GM12875 (cell line): ENCODE data around the gene NWD2.

Experiments
- H3K4me3 ChIP-seq: one replicate; pipeline ENCODE4 v1.5.1; 2011; ENCODE audit warnings: low read depth, low read length, control low read depth
- TF ChIP-seq, protein P1 (sequence below): IDR thresholded peaks from 2 replicates; pipeline ENCODE4 v1.5.1; 2011; ENCODE audit warnings: low read depth, mild to moderate bottlenecking, control low read depth, inconsistent platforms, low read length, moderate library complexity, borderline replicate concordance; ENCODE audit not compliant: insufficient read depth

Gene NWD2

DNA sequence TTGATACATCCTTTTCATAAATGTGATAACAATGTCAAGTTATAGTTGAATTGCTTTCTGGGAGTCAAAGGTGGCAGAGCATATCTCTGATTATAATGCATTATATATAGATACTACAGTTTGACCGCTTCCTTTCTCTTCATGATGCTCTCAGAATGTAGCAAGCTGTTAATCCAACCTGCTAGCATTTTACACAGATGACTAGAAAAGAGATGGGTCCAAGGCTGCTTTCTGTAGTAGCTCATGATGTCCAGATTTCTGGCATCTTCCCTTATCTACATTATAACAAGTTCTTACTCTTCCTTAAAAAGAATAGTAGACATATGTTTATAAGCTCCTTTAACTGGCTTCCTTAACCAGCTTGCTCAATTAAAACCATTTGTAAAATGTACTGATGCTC lies 192.0 kb downstream of the NWD2 start:
- no peak overlapping the region for H3K4me3 ChIP-seq
- TF ChIP-seq, protein P1, sequence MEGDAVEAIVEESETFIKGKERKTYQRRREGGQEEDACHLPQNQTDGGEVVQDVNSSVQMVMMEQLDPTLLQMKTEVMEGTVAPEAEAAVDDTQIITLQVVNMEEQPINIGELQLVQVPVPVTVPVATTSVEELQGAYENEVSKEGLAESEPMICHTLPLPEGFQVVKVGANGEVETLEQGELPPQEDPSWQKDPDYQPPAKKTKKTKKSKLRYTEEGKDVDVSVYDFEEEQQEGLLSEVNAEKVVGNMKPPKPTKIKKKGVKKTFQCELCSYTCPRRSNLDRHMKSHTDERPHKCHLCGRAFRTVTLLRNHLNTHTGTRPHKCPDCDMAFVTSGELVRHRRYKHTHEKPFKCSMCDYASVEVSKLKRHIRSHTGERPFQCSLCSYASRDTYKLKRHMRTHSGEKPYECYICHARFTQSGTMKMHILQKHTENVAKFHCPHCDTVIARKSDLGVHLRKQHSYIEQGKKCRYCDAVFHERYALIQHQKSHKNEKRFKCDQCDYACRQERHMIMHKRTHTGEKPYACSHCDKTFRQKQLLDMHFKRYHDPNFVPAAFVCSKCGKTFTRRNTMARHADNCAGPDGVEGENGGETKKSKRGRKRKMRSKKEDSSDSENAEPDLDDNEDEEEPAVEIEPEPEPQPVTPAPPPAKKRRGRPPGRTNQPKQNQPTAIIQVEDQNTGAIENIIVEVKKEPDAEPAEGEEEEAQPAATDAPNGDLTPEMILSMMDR = no peak

DNA sequence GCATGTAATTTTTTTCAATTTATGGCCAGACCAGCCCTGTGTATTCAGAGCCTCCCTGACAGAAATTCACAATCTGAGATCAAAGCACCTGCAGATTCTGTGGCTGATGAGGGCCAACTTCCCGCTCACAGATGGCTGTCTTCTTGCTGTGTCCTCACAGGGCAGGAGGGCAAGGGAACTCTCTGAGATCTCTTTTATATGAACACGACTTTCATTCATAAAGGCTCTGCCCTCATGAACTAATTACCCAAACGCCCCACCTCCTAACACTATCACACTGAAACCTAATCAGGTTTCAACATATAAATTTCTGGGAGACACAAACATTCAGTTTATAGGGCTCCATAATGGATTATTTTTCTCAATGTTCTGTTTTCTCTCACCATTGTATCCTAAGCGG lies 192.6 kb downstream of the NWD2 start:
- no peak overlapping the region for H3K4me3 ChIP-seq
- TF ChIP-seq, protein P1 = no peak

DNA sequence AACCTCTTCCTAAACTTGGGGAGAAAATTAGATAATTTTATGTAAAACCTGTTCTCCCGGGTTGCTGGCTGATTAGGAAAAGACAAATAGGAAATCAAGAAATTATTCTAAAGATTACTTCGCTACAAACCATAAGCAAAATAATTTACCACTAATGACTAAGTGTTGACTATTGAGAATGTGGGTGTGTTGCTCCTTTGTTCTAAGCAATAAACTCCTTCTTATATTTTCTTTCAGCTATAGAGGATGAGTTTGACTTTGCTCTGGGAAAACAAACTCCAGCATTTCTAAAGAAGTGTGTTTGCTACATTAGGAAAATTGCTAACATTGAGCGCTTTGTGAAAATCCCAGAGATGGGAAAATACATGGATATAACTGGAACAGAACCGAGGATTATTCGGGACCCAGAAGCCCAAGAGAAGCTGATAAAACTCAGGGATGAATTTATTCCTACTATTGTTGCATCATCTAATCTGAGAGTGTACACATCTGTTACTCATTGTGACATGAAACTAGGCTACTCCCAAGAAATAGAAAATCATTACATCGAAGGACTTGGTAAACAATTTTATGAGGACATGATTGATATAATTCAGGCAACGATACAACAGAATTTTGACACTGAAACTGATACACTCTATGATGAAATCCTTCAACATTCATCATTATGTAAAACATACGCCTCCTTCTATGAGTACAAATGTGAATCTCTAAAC lies 194.2 kb downstream of the NWD2 start:
- TF ChIP-seq, protein P1 = no peak
- no peak overlapping the region for H3K4me3 ChIP-seq

DNA sequence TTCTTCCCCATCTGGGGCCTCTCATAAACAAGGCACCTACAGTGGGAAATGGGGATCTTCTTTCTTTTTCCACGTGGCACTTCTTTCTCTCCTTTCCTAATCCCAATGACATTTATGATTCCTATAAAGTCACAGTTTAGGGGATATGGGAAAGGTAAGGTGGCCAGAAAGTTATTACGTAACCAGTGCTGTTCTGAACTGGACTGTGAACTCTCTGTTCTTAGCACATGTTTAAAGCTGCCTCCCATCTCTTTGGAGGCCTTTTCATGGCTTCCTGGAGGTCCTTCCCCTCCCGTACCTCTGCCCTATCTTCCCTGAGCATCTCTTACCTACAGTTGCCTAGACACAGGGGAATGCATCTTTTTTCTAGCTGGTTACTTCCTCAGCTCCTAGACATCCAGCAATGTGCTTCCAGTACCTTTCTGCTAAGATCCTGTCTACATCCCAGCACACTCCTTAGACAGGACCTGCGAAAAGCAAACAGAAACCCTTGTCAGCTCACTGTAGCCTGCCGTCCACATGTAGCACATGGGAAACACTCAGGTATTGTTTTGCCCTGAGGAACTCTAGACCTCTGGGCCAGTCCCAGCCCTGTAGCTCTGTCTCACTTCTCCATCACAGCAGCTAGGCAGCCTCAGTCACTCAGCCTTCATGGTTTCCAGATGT lies 195.4 kb downstream of the NWD2 start:
- TF ChIP-seq, protein P1 = no peak
- no peak overlapping the region for H3K4me3 ChIP-seq

DNA sequence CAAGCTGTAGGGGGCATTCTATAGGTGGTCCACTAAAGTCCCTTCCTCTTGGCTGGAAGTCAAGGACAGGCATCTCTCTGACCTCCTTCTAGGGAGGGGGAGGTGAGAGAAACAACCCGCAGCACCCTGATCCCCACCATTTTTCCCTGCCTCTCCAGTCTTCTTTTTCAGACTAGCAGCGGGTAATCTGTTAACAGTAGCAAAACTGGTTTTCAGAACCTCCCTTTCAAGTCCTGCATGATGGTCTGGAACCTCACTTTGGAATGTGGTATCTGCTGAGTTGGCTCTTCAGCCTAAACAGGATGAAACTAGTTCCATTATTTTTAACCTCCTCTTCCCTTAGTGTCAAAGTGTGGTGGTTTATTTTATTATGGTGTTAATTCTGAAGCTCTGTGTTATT lies 196.0 kb downstream of the NWD2 start:
- TF ChIP-seq, protein P1 = no peak
- H3K4me3 ChIP-seq = no peak overlapping the region

DNA sequence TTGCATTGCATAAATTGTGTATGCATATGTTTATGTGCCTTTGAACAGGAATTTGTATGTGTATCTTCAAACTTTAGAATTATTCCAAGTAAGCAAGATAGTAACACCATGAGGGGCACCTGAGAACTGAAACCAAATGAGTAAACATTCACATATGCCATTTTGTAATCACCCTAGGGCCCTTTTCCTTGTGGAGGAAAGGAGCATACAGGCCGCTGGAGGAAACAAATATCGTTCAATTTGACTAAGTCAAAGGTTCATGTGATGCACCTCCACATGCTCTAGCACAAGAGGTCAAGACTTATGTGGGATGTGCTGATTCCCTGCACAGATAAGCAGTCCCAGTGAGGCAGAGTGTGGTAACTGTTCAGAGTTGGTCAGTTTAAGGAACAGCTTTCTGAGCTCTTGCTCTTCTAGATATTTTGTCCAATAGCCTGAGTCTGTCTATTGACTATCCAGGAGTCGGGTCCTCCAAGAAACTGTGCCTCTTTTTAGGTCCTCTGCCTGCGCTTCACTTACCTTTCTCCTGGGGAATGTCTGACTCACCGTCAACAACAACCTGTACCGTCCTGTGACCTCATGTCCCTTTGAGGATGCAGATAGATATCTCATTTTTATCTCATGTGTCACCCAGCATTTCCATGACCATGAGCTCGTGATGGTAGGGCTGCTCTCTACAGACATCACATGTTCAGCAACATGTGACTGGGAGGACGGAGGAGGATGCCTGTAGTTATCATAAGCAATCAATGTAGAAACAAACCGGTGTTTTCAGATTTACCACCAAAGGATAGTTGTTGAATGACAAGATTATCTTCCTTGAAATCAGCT lies 196.9 kb downstream of the NWD2 start:
- no peak overlapping the region for H3K4me3 ChIP-seq
- TF ChIP-seq, protein P1 = no peak
